Measurements from ENCODE around the gene MAP3K14. TPM values are rescaled to one million over a fixed set of nuclear protein-coding genes. Genes with fewer than 3 reads are reported as not detected.
A peak's percentile ranks its signal among the peaks of the same experiment; 100 is the strongest.

Gene MAP3K14
- total RNA-seq, 1 donor from 2014 or later = 9.8 TPM

- TF ChIP-seq CTCF (IDR thresholded peaks at IDR 0.05; ENCODE audit: unreplicated experiment) = peak; percentile 72
- H3K27me3 Mint-ChIP-seq (ENCODE audit: low read depth) = peaks cover 68% of the 10 kb centered on the region
- no peak overlapping the region for H3K4me3 Mint-ChIP-seq
- no peak overlapping the region for H3K27ac Mint-ChIP-seq
- H3K9me3 Mint-ChIP-seq = no peaks in the 10 kb centered on the region
- H3K4me1 Mint-ChIP-seq = peaks cover 11% of the 10 kb centered on the region
- DNase-seq (ENCODE audit: low spot score in 2 of 2, unreplicated experiment in 2 of 2) = peak; percentile 53 to 74
- no peaks in the 10 kb centered on the region for H3K36me3 Mint-ChIP-seq
Observed at GRCh38 chr17:45235416-45236281, 81.2 kb downstream of the MAP3K14 start.

- DNase-seq (ENCODE audit: low spot score in 2 of 2, unreplicated experiment in 2 of 2) = no peak
- peaks cover 60% of the 10 kb centered on the region for H3K27me3 Mint-ChIP-seq (ENCODE audit: low read depth)
- no peaks in the 10 kb centered on the region for H3K36me3 Mint-ChIP-seq
- H3K9me3 Mint-ChIP-seq = no peaks in the 10 kb centered on the region
- H3K4me3 Mint-ChIP-seq = no peak overlapping the region
- no peak overlapping the region for H3K27ac Mint-ChIP-seq
- peak; percentile 12 for TF ChIP-seq CTCF (IDR thresholded peaks at IDR 0.05; ENCODE audit: unreplicated experiment)
- peaks cover 4% of the 10 kb centered on the region for H3K4me1 Mint-ChIP-seq
Observed at GRCh38 chr17:45234641-45235415, 82.0 kb downstream of the MAP3K14 start.

- H3K4me3 Mint-ChIP-seq = no peak overlapping the region
- H3K4me1 Mint-ChIP-seq = peaks cover 8% of the 10 kb centered on the region
- peaks cover 46% of the 10 kb centered on the region for H3K27me3 Mint-ChIP-seq (ENCODE audit: low read depth)
- H3K27ac Mint-ChIP-seq = no peak overlapping the region
- H3K9me3 Mint-ChIP-seq = no peaks in the 10 kb centered on the region
- no peak for DNase-seq (ENCODE audit: low spot score in 2 of 2, unreplicated experiment in 2 of 2)
- H3K36me3 Mint-ChIP-seq = no peaks in the 10 kb centered on the region
- no peak for TF ChIP-seq CTCF (IDR thresholded peaks at IDR 0.05; ENCODE audit: unreplicated experiment)
Observed at GRCh38 chr17:45233423-45233924, 83.3 kb downstream of the MAP3K14 start.

GRCh38 chr17:45232514-45233422 is 84.1 kb downstream of the MAP3K14 start:
- no peak for TF ChIP-seq CTCF (IDR thresholded peaks at IDR 0.05; ENCODE audit: unreplicated experiment)
- H3K27ac Mint-ChIP-seq = no peak overlapping the region
- H3K4me1 Mint-ChIP-seq = peaks cover 8% of the 10 kb centered on the region
- no peaks in the 10 kb centered on the region for H3K36me3 Mint-ChIP-seq
- H3K9me3 Mint-ChIP-seq = no peaks in the 10 kb centered on the region
- no peak for DNase-seq (ENCODE audit: low spot score in 2 of 2, unreplicated experiment in 2 of 2)
- H3K4me3 Mint-ChIP-seq = no peak overlapping the region
- peaks cover 39% of the 10 kb centered on the region for H3K27me3 Mint-ChIP-seq (ENCODE audit: low read depth)

- peaks cover 8% of the 10 kb centered on the region for H3K4me1 Mint-ChIP-seq
- H3K9me3 Mint-ChIP-seq = no peaks in the 10 kb centered on the region
- H3K4me3 Mint-ChIP-seq = no peak overlapping the region
- TF ChIP-seq CTCF (IDR thresholded peaks at IDR 0.05; ENCODE audit: unreplicated experiment) = no peak
- no peaks in the 10 kb centered on the region for H3K36me3 Mint-ChIP-seq
- no peak for DNase-seq (ENCODE audit: low spot score in 2 of 2, unreplicated experiment in 2 of 2)
- H3K27me3 Mint-ChIP-seq (ENCODE audit: low read depth) = peaks cover 33% of the 10 kb centered on the region
- no peak overlapping the region for H3K27ac Mint-ChIP-seq
Observed at GRCh38 chr17:45231481-45232116, 85.2 kb downstream of the MAP3K14 start.
